NCI-H128 (cell line): Measurements from ENCODE around the gene HSPA4.
A peak's percentile ranks its signal among the peaks of the same experiment; 100 is the strongest.

ENCODE experiments used
- DNase-seq: peaks from one replicate; lab custom pipeline; 2025; ENCODE audit not compliant: unreplicated experiment; lab: John Stamatoyannopoulos, UW

The HSPA4 gene

DNA sequence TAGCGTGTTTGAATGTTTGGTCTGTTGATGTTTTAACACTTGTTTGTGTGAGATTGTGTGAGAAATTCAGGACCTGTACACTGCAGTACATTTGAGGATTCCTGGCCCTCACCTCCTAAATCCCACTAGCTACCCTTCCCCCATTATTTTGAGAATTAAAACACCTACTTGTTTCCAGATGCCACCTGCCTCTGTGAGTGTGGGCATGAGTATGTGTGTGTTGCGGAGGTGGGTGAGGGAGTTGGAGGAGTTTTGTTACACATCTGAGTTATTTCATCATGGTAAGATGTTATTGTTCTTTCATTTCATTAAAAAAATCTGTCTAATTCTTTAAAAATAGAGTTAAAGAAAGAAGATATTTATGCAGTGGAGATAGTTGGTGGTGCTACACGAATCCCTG is 36.3 kb downstream of the HSPA4 start:
- no peak for DNase-seq

DNA sequence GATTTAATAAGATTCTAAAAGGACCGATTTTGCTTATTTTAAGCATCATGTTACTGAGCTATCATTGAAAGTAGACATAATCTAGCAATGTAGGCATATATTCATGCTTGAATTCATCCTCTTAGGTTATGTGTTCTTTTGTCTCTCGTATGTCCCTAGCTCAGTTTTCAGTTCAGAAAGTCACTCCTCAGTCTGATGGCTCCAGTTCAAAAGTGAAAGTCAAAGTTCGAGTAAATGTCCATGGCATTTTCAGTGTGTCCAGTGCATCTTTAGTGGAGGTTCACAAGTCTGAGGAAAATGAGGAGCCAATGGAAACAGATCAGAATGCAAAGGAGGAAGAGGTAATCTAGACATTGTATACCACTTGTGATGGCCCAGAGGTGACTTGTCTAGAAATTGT is 39.2 kb downstream of the HSPA4 start:
- DNase-seq = no peak

DNA sequence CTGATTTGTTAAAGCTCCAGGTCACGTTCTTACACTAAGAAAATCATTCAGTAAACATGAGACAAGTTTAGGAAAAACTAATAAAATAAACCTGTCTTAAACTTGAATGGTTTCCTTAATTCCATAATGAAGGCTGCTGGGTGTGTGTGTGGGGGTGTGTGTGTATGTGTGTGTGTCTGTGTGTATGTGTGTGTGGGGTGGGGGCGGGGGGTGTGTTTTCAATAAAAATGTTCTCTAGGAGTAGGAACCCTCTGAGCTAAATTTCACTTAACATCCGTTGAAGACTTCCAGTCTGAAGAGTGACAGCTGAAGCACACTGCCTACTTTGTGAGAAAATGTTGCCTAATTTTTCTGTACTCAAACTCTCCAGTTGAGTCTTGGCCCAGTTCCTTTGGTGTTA is 54.5 kb downstream of the HSPA4 start:
- DNase-seq = no peak

DNA sequence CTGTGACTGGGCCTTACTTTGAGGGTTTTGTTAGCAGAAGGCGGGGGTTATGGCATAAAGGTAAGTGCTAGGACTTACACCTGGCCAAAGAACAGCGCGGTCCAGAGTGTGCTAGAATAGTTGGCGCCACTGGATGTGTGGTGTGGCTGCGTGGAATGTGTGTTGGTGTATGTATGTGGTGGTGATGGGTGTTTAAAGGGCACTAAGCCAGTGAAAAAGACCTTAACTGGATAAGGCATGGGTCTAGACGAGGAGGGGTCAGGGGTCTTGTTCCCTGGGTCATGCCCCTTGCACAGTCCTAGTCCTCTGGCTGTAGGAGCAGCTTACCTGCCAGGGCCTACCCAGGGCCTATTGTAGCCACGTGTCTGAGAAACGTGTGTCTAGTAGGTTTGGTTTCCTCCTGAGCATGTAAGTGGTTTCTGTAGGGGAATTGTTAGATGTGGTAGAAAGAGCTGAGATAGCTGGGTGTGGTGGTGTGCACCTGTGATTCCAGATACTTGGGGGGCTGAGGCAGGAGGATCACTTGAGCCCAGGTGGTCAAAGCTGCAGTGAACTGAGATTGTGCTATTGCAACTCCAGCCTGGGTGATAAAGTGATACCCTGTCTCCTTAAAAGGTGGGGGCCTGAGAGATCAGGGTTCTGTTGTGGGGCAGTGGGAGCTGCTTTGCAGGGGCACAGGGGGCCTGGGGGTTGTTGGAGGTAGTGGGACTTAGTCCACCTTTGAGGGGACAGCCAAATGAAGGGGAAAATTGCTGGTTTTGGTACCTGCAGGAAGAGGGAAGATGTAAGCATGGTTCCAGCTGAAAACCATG is 55.2 kb downstream of the HSPA4 start:
- no peak for DNase-seq

DNA sequence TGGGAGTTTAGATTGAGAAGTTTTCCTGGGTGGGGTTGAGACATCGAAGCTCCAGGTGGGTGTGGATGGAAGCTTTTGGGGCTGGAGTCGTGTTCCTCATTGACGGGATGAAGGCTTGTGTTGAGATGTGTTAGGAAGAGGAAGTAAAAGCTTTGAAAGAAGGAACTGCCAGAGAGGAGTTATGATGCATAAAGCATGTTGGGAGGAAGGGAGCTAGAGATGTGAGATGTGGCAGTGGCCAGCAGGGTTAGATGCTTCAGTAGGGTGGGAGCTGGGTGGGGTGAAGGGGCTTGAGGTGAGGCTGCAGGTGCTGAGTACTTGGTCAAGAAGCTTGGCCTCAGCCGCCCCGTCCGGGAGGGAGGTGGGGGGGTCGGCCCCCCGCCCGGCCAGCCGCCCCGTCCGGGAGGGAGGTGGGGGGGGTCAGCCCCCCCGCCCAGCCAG is 56.7 kb downstream of the HSPA4 start:
- DNase-seq = no peak

DNA sequence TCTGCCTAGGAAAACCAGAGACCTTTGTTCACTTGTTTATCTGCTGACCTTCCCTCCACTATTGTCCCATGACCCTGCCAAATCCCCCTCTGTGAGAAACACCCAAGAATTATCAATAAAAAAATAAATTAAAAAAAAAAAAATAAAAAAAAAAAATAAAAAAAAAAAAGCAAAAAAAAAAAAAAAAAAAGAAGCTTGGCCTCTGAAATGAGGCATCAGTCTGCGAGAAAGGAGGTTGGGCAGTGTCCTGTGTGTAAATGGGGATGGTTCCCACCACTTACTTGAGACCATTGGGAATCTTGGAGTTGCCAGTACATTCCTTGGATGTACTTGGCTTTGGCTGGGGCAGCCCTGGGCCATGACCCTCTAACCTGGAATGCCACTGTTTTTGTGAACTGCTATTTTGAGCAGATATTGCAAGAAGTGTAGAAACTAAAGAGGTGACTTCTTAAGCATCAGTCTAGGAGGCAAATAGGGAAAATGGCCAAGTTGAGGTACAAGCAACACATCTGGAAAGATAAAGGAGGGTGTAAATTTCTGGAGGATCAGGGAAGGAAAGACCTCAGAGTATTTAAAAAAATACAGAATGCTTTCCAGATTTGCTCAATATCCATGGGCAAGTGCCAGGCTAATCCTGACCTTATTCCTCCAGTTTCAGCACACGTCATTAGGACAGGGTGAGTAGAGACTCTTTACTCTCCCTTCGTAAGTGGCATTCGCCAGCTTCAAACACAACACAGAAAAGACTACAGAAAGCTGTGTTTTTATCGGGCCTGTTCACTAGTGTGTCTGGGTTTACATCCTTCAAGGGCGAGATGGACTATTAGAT is 58.1 kb downstream of the HSPA4 start:
- DNase-seq = no peak

DNA sequence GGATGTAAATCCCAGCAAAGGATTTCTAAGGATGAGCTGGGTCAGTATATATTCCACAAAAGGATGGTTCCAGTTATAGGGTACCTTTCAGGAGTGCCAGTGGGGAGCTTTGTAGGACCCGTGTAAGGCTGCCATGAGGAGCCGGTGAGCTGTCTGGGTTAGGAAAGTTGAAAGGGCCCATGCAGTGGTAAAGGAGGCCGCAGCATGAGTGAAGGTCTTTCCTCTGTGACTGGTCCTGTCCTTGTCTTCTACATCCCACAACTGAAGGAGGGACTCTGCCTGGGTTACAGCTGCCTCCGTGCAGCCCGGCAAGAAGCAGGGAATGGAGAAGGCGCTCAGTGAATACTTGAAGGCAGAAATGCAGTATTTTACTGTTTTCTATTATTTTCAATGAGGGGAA is 58.9 kb downstream of the HSPA4 start:
- no peak for DNase-seq

DNA sequence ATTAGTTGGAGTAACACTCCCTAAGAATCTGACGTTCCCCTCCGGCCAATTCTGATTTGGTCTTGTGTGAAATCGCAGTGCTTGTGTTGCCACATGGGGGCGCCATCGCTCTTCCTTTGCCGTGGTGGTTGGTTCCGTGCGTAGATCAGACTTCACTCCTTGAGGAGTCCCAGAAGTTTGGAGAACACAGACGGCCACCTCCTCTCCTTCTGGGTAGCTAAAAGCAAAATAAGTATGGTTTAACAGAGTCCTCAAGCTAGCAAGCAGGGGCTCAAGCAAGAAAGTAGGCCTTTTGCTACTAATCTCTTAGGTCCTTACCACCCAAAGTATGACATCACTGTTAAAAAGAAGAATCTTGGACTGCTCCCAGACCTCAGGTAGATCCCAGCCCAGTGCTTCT is 59.5 kb downstream of the HSPA4 start:
- peak; percentile 42 for DNase-seq

DNA sequence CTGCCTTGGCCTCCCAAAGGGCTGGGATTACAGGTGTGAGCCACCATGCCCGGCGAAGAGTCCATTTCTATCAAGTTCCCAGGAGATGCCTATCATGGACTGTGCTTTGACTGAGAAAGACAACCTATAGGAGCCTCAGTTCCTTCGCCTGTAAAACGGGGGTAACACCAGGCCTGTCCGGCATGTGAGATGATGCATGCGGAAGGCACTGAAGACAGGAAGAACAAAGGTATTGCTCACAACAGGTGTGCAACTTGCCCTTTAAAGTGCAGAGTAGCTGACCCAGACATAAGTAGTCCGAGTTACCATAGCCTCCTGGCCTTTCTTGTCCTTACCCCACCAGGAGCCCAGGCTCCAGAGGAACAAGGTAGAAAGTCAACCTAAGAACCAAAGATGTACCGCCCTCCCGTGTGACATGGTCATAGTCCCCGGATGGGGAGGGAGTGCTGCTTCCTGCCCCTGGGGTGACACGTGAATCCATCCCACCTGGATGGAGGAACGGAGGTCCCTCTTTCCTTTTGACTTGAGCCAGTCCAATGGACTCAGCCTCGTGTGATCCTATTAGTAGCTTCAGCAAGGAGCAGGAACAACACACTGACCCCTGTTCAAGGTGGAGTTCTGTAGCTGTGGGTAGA is 60.3 kb downstream of the HSPA4 start:
- DNase-seq = no peak

DNA sequence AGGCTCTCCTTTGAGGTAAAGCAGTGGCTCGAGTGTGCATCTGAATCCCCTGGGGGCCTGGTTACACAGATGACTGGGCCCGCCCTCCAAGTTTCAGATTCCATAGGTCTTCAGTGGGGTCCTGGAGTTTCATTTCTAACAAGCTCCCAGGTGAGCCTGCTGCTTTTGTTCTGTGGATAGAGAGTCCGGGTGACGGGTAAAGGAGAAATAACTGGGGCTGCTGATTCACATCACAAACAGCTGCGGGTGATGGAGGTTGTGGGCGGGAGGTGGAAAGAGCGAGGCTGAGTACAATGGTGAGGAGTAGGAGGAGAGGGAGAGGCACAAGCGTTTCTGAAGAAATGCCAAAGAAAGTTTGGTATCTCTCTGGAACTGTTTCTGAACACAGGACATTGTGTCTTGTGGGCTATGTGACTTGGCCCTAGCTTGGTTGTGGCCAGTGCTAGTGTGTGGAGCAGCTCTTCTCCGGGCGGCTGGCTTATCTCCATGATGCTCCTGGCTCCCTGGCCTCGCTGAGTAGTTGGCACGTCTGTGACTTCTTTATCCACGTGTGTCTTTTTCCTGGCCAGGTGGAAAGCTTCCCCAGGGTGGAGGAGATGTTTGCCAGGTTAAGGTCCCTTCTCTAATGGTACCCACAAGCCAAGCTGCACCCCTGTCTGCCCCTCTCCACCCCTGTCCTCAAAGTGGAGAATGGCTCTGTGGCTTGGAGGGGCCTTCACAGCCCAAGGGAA is 61.7 kb downstream of the HSPA4 start:
- no peak for DNase-seq

DNA sequence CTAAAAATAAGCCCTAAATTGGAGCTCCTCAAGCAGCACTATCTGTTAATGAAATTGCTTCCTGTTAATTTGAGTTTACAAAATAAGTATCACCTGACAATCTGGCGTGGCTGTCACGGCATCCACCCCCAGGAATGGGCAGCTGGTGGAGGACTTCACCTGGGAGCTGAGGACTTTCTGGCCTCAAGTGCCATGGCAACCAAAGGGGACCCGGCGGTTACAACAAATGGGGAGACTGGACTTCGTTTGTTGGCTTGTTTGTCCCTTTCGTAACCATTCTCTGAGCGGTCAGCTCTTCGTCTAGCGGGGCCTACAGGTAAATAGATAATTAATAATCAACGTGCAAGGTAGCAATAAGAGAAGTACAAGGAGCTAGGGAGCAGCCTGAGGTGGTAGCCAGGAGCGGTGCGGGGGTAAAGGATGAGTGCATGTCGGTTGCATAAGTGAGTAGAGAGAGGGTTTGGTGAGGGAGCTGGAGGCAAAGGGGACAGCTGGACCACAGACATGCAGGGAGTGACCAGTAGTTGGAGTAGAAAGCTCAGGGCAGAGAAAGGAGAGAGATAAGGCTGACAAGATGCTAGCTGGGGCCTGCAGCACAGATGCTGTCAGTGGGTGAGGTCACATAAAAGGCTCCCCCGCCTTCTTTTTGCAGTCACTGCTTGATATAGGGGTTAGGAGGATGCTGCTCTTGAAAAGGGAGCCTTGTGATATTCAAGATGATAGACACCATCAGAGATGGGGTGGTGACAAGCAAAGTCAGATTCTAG is 62.5 kb downstream of the HSPA4 start:
- DNase-seq = no peak

DNA sequence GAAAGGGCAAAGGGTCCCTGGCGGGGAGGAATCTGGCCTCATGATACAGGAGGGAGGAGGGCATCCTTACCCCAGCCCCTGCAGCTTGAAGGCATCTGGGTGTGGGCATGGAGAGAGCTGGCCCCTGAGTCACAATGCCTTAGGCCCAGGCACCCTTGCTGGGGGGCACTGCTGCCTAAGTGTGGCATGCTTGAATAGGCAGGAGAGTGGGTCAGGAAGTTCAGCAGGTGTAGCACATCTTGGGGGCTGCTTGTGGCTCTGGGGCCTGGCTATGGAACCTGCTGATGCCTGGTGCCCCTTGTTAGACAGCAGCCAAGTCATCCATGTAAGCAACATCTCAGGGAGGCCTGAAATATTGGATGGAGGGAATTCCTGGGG is 63.1 kb downstream of the HSPA4 start:
- DNase-seq = no peak

DNA sequence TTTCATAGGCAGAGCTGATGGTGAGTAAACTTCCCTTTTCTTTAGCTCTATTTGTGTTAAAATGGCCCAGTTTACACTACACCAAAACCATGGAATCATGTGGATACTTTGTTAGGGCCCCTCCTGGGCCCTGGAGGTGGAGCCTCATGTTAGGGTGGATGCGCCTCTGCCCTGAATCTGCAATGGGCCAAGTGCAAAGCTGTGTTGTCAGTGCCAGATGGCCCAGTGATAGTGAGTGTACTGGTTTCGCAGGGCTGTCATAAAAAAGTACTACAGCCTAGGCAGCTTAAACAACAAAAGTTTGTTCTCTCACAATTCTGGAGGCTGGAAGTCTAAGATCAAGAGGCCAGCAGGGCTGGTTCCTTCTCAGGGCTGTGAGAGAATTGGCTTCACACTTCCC is 64.8 kb downstream of the HSPA4 start:
- DNase-seq = no peak

DNA sequence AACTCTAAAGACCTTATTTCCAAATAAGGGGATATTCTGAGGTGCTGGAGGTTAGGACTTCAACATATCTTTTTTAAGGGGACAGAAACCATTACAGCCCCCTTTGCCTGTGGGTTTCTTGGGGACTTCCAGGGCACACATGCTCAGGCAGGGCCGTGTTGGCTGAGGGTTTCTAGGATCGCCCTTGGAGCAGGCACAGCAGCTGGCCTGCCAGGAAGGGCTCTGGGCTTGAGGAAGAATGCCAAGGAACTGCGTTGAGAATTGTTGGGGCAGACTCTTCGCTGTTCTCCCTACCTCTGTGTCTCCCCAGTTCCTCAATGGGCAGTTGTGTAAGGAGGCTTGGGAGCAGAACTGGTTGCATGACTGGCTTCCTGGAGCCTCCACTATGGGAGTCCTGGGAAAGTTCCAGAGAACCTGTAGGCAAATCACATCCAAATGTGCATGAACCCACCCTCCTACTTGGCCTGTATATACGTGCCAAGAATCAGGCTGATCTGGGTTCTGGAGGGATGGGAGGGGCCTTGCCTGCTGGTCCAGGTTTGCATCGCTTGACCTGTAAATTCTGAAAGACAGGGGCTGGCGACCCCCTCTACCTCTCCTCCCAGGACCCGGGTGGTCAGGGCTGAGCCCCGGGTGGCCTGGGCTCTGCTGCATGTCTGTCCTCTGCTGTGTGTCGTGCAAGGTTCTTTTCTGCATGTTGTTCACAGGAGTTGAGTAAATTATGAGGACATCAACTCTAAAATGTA is 65.5 kb downstream of the HSPA4 start:
- no peak for DNase-seq

DNA sequence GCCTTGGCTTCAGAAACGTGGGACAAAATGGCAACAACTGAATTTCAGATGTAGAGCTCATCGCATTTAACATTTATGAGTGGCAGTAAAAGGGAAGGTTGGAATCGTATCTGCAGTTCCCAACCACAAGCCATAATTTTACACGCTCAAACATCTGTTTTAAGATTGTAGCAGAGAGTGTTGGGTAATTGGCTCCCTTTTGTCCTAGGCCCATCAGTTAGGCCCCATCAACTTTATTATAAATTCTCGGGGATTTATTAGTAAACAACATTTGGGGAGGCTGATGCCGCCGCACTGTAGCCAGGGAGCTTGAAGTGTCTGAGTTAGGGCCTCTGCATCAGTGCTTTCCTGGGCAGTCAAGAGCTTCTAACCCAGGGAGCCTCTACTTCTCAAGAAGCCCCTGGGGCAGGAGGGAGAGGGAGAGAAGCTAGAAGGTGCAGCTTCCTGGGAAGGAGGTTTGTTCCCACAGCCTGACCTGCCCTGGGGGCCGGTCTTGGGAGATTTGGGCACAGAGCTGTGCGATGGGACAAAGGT is 66.2 kb downstream of the HSPA4 start:
- DNase-seq = no peak

DNA sequence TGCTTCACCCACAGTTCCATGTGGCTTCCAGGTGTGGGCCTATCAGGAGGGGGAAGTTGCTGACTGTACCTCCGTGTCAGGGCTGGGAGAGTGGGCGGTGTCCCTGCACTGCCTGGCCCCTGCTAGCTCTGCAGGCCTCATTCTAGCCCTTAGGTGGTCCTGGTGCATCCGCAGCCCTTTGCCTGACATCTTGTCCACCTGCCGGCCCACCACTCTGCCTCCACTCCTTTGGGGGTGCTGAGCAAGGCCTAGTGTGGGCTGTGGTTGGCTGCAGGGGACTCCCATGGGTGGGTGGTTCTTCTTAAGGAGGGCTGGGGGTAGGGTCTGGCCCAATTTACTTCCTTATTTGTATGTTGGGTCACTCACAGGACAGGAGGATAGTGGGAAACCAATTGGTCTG is 66.9 kb downstream of the HSPA4 start:
- DNase-seq = no peak

DNA sequence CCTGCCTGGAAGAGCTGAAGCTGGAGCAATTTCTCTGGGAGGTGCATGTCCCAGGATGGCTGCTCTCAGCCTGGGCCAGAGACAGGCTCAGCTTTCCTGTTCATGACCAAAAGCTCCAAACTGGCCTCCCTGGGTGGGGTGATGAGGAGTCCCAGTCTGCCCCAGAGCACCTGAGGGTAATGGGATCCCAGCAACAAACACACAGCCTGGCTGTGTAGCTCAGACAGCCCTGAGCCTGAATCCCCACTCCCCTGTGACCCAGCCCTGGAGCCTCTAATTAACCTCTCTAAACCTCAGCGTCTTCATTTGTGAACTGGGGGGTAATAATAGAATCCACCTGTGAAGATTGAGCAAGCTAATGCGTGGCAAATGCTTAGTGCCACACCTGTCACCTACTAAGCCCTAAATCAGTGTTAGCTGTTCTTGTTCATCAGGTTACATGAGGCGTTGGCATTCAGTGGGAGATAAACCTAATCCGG is 67.5 kb downstream of the HSPA4 start:
- DNase-seq = no peak

DNA sequence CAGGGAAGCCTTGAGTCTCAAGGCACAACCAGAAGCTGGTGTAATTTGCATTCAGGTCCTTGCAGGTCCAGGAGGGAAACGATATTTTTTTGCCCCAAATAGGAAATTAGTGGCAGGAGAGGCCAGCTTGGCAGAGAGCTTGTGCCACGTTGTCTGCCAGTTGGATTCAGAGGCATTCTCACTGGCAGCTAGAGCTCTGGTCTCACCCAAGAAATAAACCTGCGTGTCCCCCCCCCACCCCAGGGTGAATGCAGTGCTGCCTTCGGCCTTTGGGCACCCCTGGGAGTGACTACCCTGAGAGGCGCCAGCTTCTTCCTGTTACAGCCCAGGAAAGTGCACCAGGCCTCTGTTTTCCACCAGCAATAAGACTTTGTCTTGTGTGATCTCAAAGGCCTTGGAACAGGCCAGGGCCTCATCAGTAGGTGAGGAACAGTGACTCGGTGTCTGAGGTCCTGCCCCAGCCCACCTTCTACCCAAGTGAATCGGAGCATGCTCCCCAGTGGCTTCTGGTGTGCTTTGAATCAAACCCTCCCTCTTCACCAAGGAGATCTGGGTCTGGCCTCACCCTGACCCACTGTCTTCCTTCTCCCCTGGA is 68.4 kb downstream of the HSPA4 start:
- no peak for DNase-seq

DNA sequence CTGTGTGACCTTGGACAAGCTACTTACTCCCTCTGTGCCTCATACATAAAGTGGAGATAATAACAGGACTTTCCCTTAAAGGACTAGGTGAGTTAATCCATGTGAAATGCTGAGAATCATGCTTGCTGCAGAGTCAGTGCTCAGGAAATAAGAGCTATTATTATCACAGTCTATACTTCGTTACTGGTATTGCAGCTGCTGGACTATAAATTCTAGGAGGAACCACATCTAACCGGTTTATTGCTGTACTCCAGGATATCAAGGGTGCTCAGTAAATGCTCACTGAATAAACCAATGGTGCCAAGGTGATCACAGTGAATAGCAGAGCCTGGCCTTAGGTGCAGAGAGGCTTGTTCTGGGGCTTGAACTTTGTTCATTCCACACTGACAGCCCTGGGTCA is 69.3 kb downstream of the HSPA4 start:
- DNase-seq = no peak
